GM12864 (cell line): Measurements from ENCODE around the gene RNF144A.

Experiments used
- DNase-seq: peaks from one replicate; pipeline ENCODE4 v3.0.0-alpha.2; 2011; ENCODE audit warnings: low read depth
- H3K4me3 ChIP-seq: 2 replicates; pipeline ENCODE4 v1.5.1; 2011; ENCODE audit warnings: mild to moderate bottlenecking, low read depth, low read length, control low read depth
- TF ChIP-seq, protein P1 (sequence below): IDR thresholded peaks from 2 replicates; pipeline ENCODE4 v1.5.1; 2011; ENCODE audit warnings: low read depth, mild to moderate bottlenecking, moderate library complexity, low read length, control low read depth, inconsistent platforms; ENCODE audit errors: missing control alignments

Gene RNF144A

GRCh38 chr2:7027956-7028655 is 110.9 kb downstream of the RNF144A start:
- no peak for DNase-seq
- TF ChIP-seq, protein P1, sequence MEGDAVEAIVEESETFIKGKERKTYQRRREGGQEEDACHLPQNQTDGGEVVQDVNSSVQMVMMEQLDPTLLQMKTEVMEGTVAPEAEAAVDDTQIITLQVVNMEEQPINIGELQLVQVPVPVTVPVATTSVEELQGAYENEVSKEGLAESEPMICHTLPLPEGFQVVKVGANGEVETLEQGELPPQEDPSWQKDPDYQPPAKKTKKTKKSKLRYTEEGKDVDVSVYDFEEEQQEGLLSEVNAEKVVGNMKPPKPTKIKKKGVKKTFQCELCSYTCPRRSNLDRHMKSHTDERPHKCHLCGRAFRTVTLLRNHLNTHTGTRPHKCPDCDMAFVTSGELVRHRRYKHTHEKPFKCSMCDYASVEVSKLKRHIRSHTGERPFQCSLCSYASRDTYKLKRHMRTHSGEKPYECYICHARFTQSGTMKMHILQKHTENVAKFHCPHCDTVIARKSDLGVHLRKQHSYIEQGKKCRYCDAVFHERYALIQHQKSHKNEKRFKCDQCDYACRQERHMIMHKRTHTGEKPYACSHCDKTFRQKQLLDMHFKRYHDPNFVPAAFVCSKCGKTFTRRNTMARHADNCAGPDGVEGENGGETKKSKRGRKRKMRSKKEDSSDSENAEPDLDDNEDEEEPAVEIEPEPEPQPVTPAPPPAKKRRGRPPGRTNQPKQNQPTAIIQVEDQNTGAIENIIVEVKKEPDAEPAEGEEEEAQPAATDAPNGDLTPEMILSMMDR, result no peak
- H3K4me3 ChIP-seq, result no peak overlapping the region

GRCh38 chr2:7028846-7029245 is 111.6 kb downstream of the RNF144A start:
- no peak for DNase-seq
- no peak overlapping the region for H3K4me3 ChIP-seq
- TF ChIP-seq, protein P1, result no peak

DNA sequence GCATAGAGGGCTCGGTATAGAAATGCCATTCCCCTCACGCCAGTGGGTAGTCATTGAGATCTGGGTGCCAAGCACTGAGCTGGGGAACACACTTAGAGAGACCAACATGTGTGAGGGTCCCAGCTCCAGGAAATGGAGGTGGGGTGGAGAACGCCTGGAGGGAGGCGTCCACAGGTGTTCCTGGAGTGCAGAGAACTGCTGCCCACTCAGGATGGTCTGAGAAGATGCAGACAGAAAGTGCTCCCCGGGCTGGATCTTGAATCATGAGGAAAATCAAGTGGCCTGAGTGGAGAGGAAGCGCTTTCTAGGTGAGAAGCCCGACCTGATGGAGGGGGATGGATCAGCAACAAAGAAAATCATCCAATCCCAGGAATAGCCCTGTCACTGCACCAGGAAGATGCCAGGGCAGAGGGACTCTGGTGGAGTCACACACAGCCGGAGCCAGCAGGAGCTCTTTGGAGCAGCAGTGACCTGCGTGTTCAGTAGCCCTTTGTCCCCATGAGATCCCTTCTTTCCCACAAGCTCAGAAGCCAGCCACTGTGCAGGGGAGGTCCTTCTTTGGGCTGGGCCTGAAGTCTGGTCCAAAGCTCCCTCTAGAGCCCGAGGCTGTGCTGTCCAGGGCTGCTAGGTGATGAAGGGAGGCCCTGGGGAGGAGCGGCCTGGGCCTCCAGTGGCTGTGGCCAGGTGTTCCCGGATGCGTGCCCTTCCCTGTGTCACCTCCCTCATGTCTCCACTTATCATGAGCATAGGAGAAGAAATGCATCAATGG is 112.3 kb downstream of the RNF144A start:
- TF ChIP-seq, protein P1, result no peak
- DNase-seq, result no peak
- H3K4me3 ChIP-seq, result no peak overlapping the region

GRCh38 chr2:7030810-7031209 is 113.6 kb downstream of the RNF144A start:
- no peak for DNase-seq
- no peak overlapping the region for H3K4me3 ChIP-seq
- TF ChIP-seq, protein P1, result no peak

DNA sequence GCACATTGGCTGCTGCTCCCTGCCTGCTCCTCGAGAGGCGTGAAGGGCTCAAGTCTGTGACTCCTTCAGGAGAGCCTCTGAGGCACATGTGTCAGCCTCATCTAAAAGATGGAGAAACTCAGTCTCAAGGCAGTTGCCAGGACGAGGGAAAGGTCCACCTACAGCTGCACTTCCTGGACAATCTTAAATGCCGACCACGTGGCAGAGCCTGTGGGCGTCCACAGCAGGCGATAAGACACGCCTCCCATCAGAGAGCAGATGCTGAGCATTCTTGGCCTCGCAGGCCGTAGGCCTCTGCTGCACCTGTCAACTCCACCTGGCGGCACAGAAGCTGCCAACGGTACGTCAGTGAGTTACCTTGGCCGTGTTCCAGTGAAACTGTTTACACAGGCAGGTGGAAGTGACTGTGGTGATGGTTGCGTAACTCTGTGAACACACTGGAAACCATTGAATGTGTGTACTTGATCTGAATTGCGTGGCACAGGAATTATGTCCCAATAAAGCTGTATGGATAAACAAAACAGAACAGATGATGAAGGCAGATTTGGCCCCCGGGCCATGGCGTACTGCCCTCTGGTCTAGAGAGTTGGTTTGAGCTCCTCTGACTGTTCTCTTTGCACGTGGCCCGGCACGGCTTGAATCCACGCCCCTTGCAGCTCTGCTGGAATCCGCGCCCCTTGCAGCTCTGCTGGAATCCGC is 114.5 kb downstream of the RNF144A start:
- TF ChIP-seq, protein P1, result no peak
- H3K4me3 ChIP-seq, result no peak overlapping the region
- no peak for DNase-seq

DNA sequence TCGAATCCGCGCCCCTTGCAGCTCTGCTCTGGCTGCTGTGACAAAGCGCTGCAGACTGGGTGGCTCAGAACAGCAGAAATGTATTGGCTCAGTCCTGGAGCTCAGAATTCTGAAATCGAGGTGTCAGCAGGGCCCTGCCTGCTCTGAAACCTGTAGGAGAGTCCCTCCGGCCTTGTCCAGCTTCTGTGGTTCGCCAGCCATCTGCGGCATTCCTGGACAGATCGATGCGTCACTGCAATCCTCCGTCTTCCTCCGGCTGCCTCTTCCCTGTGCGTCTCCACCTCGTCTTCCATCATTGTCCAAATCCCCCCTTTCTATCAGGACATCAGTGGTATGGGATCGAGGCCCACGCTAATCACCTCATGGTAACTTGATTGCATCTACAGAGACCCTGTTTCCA is 115.2 kb downstream of the RNF144A start:
- DNase-seq, result no peak
- H3K4me3 ChIP-seq, result no peak overlapping the region
- TF ChIP-seq, protein P1, result no peak
